RKO (cell line): ENCODE results near the gene MRPL14.
A peak's percentile ranks its signal among the peaks of the same experiment; 100 is the strongest.

ENCODE experiments used
- DNase-seq: peaks from one replicate; pipeline ENCODE4 v3.0.0-alpha.2; 2016; ENCODE audit warnings: low spot score

The MRPL14 gene

GRCh38 chr6:44127186-44128019, at the start of gene MRPL14, which contains the start of gene TMEM63B:
TSS of gene MRPL14 (minus strand) at chr6:44127452. CDS start at chr6:44116611, 10,841 bp downstream.
TSS of gene TMEM63B (plus strand) at chr6:44127554. CDS start at chr6:44134585, 7,031 bp downstream.
- peak; percentile 84 for DNase-seq

GRCh38 chr6:44176130-44176761, 49.0 kb upstream of the MRPL14 start:
- no peak for DNase-seq

DNA sequence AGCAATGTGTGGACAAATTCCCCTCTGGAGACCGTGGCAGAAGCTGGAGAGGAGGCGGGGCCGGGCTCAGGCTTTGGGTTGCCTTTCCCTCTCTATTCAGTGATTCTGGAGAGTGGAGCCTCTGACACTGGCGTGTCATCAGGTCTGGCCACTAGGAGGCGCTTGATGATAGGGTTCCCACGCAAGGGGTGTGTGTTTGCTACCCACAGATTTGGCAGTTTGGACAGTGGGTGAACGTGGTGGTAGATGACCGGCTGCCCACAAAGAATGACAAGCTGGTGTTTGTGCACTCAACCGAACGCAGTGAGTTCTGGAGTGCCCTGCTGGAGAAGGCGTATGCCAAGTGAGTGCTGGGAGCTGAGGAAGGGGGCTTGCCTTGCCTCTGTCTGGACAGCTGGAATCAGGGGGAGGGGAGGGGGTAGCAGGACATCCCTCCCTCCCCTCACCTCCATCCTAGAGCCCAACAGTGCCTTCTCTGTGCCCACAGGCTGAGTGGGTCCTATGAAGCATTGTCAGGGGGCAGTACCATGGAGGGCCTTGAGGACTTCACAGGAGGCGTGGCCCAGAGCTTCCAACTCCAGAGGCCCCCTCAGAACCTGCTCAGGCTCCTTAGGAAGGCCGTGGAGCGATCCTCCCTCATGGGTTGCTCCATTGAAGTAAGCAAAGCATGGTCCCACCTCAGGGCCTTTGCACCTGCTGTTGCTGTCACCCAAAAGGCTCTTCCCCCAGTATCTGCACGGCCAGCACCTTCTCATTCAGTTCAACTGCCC, 45.7 kb upstream of the MRPL14 start:
- DNase-seq = peak; percentile 48

- no peak for DNase-seq
Observed at GRCh38 chr6:44171899-44172546, 44.8 kb upstream of the MRPL14 start.

- DNase-seq = no peak
Observed at GRCh38 chr6:44169886-44170570, 42.8 kb upstream of the MRPL14 start.

DNA sequence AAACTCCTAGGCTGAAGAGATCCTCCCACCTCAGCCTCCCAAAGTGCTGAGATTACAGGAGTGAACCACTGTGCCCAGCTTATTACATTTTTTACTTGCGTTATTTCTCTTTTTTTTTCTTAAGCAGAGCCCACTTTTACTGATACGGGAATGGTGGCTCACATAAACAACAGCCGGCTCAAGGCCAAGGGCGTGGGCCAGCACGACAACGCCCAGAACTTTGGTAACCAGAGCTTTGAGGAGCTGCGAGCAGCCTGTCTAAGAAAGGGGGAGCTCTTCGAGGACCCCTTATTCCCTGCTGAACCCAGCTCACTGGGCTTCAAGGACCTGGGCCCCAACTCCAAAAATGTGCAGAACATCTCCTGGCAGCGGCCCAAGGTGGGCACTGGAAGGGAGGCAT, 41.9 kb upstream of the MRPL14 start:
- no peak for DNase-seq

- DNase-seq = no peak
Observed at GRCh38 chr6:44167567-44167966, 40.3 kb upstream of the MRPL14 start.

- DNase-seq = no peak
Observed at GRCh38 chr6:44166591-44167184, 39.4 kb upstream of the MRPL14 start.

- no peak for DNase-seq
Observed at GRCh38 chr6:44166116-44166515, 38.9 kb upstream of the MRPL14 start.

- DNase-seq = no peak
Observed at GRCh38 chr6:44162876-44163625, 35.8 kb upstream of the MRPL14 start.

DNA sequence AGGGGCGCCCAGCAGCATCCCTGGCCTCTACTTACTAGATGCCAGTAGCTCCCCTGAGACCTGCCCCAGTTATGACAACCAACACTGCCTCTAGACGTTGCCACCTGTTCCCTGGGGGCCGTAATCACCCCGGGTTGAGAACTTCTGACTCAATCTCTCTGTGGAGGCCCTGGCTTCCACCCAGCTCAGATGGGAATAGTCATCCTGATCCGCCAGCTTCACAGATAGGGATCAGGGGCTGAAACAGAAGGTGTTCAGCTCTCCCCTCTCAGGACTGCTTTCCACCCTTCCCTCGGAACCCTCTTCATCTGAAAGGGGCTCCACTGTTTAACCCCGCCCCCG, 34.7 kb upstream of the MRPL14 start:
- peak; percentile 28 for DNase-seq

- DNase-seq = no peak
Observed at GRCh38 chr6:44158770-44159228, 31.5 kb upstream of the MRPL14 start, which contains the start of gene CAPN11. TSS of gene CAPN11 (plus strand) at chr6:44158820. CDS start at chr6:44158849, 29 bp downstream.

GRCh38 chr6:44157152-44157521, 29.9 kb upstream of the MRPL14 start:
- DNase-seq = no peak

DNA sequence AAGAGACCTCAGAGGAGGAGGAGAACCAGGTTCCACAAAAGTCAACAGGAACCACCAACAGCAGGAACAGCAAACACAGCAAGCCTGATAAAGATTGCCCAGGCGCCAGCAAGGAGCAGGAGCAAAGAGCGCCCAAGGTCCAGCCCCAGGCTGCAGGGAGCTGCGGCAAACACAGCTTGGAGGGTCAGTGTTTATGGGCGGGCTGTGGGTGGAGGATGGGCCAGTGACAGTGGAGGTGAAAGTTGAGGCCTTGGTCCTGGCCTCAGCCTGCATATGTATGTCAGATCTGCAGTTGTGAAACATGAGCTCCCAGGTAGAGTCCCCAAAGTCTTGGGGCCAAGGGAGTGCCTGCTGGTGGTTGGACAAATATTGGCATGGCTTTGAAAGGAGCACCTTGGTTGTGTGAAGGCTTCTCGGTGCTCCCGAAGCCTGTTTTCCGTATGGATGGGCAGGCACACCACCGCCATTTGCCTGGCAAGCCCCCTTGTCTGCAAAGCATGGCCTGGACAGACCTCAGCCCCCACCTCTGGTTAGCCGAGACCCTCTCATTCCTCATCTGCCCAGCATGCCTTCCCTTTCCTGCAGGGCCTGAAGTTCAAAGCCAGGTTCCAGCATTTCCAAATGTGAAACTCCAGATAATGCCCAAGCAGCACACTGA, 29.4 kb upstream of the MRPL14 start:
- no peak for DNase-seq

- DNase-seq = no peak
Observed at GRCh38 chr6:44154067-44154466, 26.8 kb upstream of the MRPL14 start.

DNA sequence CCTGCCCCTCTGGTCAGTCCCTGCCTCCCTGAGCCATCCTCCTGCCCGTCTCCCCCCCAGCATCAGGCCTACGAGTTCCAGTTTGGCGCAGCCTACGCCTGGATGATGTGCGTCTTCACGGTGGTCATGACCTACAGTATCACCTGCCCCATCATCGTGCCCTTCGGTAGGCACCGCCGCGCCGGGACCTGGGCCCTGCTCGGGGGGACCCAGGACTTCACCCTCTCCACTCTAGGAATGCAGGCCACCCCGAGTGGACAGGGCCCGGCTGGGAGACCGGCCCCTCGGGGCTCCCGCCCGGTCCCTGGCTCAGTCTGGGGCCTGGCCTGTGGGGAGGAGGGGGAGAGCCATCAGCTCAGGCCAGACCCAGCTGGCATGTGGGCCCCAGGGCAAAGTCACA, 25.3 kb upstream of the MRPL14 start:
- DNase-seq = no peak

- DNase-seq = no peak
Observed at GRCh38 chr6:44152109-44152461, 24.8 kb upstream of the MRPL14 start.

DNA sequence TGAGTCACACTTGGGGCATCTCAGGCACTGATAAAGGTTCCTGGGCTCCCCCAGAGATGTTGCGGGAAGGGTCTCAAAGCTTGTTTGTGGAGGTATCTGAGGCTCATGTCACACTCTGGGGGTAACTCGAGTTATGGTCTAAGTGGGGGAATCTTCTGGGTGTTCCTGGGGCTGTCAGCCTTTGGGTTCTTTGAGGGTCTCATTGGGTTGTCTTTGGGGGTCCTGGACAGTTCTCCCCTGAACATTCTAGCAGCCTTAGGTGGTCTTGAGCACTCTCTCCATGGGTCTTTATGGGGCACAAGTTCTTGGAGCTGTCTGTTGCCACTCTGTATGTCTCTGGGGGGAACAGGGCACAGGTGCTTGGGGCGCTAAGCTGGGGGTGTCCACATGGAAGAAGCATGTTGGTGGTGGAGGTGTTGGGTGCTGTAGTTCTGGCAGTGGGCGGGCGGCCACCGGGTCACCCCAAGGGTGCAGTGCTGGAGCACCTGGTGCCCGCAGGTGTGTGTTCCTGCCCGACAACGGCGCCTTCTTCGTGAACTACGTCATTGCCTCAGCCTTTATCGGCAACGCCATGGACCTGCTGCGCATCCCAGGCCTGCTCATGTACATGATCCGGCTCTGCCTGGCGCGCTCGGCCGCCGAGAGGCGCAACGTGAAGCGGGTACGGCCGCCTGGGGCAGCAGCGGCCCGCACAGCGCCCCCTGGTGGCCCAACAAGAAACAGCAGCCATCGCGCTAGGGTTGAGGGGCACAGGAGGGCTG, 24.3 kb upstream of the MRPL14 start:
- no peak for DNase-seq

DNA sequence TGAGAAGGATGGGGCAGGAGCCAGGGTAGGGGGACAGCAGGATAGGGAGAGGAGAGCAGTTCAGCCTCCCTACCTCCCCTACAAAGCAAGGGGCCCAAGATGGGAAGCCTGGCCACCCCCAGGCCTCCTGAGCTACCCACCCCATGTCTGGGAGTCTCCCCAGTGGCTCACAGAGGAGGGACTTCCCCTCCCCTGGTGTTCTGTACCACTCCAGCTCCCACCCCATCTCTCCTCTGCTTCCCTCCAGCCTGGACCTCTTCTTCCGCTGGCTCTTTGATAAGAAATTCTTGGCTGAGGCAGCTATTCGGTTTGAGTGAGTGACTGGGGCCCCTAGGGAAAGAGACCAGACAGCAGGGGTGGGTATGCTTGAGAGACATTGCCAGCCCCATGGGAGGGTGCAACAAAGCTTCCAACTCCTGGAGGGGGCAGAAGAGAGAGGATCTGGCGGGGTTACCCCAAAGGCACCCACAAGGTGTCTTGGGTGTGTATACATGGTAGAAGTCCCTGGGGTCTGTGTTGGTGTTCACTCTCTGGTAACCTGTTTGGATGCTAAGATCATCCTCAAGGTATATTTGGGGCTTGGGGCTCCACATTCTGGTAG, 23.2 kb upstream of the MRPL14 start:
- no peak for DNase-seq
